Psoas muscle (tissue), 8 donors: Measurements from ENCODE around the gene RPS6KB2. TPM values are rescaled to one million over a fixed set of nuclear protein-coding genes. Genes with fewer than 3 reads are reported as not detected.

Experiments
- ATAC-seq, 4 donors: fragments of 200-7000 bp; cut with Tn5 transposase; one replicate each; pipeline ENCODE4 v1.9.1; 2020; ENCODE audit warnings: moderate library complexity in 3 of 4, mild to moderate bottlenecking in 2 of 4
- DNase-seq, 2 donors: peaks; one replicate each; pipeline ENCODE4 v3.0.0-alpha.2; 2020
- H3K27ac ChIP-seq: fragments of 200-600 bp; one replicate; pipeline ENCODE4 v1.8.0; 2022
- H3K27me3 ChIP-seq, 3 donors: fragments of 200-600 bp in 1 of 3; one replicate each; pipeline versions ENCODE4 v1.6.1 to v1.8.0; 2013 to 2022; ENCODE audit warnings: low read length in 2 of 3, mild to moderate bottlenecking in 2 of 3, moderate library complexity in 1 of 3; ENCODE audit not compliant: insufficient read depth in 3 of 3
- H3K36me3 ChIP-seq, 2 donors: fragments of 200-600 bp in 1 of 2; one replicate each; pipeline versions ENCODE4 v1.6.1 to v1.8.0; 2013 to 2022; ENCODE audit warnings: low read depth in 1 of 2, mild to moderate bottlenecking in 1 of 2, moderate library complexity in 1 of 2; ENCODE audit not compliant: insufficient read depth in 1 of 2
- H3K4me1 ChIP-seq: fragments of 200-600 bp; one replicate; pipeline ENCODE4 v1.8.0; 2022
- H3K4me3 ChIP-seq: fragments of 200-600 bp; one replicate; pipeline ENCODE4 v1.8.0; 2022; ENCODE audit warnings: mild to moderate bottlenecking
- H3K9me3 ChIP-seq: fragments of 200-600 bp; one replicate; pipeline ENCODE4 v1.8.0; 2022
- WGBS, 3 donors: extraction: QIAGEN DNeasy Blood & Tissue Kit; methylation state at CpG; one replicate each; pipeline versions ENCODE4 v1.1.6 to v1.1.7; 2013; 5-methylcytosine and 5-hydroxymethylcytosine counted together
- intact Hi-C, 2 donors: fragments of 100-400 bp; cut with DNase I; formaldehyde crosslinking; loops; one replicate each; pipeline versions ENCODE4 v1.11.0 to v1.14.2; 2022
- polyA plus RNA-seq, 3 donors: library from polyadenylated mRNA; stranded (reverse); fragments of 200-250 nt; gene quantifications; one replicate each; pipeline ENCODE4 v1.2.3, GENCODE V29; 2013
- total RNA-seq, 4 donors: library from RNA; stranded (reverse); fragmentation: NEBNext Ultra II Directional in 2 of 4; extraction: Animal tissue kit (Norgen Biotek cat#: 25700) in 2 of 4; gene quantifications; one replicate each; pipeline versions ENCODE4 v1.2.1 to v1.2.4, GENCODE V29; 2021 to 2023
- TF ChIP-seq, protein P1 (sequence below): fragments of 200-600 bp; IDR thresholded peaks from one replicate; pipeline ENCODE4 v1.8.0; 2022; ENCODE audit warnings: antibody characterized with exemption
- donor health status: healthy with polysubstance abuse.
- donor health status: DM: no; HTN: no; CAD: no; lungs with moderate emphysema.
- donor health status: Bipolar disorder and iron deficiency.
- donor health status: healthy.
- donor health status: DM: yes; HTN: yes; CAD: no.
- donor health status: DM: no; HTN: no; CAD: no.
- donor health status: DM: no; HTN: no; CAD: no.
- donor health status: DM: yes; HTN: yes; CAD: no.

RPS6KB2 gene
- total and polyA plus RNA-seq, 7 donors = 23.1 to 64.6 (median 27.2) TPM

DNA sequence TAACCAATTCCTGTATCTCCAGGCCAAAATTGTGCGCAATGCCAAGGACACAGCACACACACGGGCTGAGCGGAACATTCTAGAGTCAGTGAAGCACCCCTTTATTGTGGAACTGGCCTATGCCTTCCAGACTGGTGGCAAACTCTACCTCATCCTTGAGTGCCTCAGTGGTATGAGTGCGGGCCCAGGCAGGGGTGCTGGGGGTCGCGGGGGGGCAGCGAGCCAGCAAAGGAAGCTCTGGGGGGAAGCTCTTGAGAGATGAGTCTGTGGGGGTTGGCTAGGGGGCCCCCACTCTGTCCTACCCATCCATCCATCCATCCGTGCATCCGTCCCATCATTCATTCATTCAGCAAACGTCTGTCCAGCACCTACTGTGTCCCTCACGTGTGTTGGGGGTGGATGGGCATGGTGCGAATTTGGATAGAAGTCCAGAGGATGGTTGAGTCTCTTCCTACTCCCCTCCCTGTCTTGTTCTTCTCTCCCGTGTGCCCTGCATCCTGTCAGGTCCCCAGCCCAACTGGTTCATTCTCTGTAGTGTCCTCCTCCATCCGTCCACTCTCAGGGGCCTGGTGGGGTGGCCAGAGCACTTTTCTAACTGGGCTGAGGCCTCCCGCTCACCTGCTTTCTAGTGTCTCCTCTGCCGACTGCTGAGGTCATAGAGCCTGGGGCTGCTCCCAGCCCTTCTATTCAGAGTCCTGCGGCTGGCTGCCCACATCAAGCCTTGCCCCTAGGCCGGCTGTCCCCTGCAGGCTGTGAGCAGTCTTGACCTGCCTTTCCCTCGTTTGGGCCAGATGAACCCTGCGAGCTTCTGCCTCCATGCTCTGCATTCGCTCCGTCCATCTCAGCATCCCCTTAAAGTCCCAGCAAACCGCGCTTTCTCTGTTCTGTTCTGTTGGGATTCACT lies 3.3 kb downstream of the RPS6KB2 start:
- TF ChIP-seq, protein P1, sequence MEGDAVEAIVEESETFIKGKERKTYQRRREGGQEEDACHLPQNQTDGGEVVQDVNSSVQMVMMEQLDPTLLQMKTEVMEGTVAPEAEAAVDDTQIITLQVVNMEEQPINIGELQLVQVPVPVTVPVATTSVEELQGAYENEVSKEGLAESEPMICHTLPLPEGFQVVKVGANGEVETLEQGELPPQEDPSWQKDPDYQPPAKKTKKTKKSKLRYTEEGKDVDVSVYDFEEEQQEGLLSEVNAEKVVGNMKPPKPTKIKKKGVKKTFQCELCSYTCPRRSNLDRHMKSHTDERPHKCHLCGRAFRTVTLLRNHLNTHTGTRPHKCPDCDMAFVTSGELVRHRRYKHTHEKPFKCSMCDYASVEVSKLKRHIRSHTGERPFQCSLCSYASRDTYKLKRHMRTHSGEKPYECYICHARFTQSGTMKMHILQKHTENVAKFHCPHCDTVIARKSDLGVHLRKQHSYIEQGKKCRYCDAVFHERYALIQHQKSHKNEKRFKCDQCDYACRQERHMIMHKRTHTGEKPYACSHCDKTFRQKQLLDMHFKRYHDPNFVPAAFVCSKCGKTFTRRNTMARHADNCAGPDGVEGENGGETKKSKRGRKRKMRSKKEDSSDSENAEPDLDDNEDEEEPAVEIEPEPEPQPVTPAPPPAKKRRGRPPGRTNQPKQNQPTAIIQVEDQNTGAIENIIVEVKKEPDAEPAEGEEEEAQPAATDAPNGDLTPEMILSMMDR = no peak
- no peak for DNase-seq
- no peak overlapping the region for H3K4me3 ChIP-seq
- WGBS, 3 donors = 88 to 92% (median 90%) methylated on average over 23 to 24 of the region's 24 CpGs
- H3K27ac ChIP-seq = no peak overlapping the region
- ATAC-seq = no peak
- H3K9me3 ChIP-seq = no peaks in the 10 kb centered on the region
- no peaks in the 10 kb centered on the region for H3K27me3 ChIP-seq
- peaks cover 25% of the 10 kb centered on the region for H3K4me1 ChIP-seq
- intact Hi-C loops = no loop called here
- peaks cover 6 to 68% of the 10 kb centered on the region in 2 donors for H3K36me3 ChIP-seq

DNA sequence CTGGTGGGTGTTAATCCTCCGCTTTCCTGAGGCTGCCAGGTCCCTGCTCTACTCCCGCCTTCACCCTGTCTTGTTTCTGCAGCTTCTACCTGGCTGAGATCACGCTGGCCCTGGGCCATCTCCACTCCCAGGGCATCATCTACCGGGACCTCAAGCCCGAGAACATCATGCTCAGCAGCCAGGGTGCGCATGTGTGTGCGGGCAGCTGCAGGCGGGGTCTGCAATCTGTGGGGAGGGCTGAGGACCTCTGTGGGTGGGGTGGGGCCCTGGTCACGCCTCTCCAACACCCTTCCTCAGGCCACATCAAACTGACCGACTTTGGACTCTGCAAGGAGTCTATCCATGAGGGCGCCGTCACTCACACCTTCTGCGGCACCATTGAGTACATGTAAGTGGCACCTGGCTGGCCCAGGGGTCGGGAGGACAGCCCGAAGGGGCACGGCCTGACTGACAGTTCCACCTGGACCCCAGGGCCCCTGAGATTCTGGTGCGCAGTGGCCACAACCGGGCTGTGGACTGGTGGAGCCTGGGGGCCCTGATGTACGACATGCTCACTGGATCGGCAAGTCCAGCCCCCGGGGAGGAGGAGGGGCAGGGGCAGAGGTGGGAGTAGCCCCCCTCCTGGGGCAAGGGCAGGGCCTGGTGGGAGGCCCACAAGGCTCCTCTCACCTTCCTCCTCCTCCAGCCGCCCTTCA lies 4.5 kb downstream of the RPS6KB2 start:
- DNase-seq = no peak
- TF ChIP-seq, protein P1 = no peak
- no peaks in the 10 kb centered on the region for H3K27me3 ChIP-seq
- 88 to 90% (median 88%) methylated on average over 22 of the region's 22 CpGs for WGBS, 3 donors
- ATAC-seq = no peak
- H3K36me3 ChIP-seq = peaks cover 6 to 75% of the 10 kb centered on the region in 2 donors
- peaks cover 20% of the 10 kb centered on the region for H3K4me1 ChIP-seq
- intact Hi-C loops = no loop called here
- no peak overlapping the region for H3K4me3 ChIP-seq
- no peak overlapping the region for H3K27ac ChIP-seq
- no peaks in the 10 kb centered on the region for H3K9me3 ChIP-seq

- Histone ChIP-seq H3K27me3 (no peaks in the 10 kb centered on the region), H3K9me3 (no peaks in the 10 kb centered on the region), H3K4me1 (peaks cover 20% of the 10 kb centered on the region), H3K4me3 (no peak overlapping the region), H3K27ac (no peak overlapping the region), H3K36me3 (peaks cover 6 to 85% of the 10 kb centered on the region in 2 donors)
- intact Hi-C loops = no loop called here
- 77 to 83% (median 81%) methylated on average over 22 of the region's 22 CpGs for WGBS, 3 donors
- DNase-seq = no peak
- TF ChIP-seq, protein P1 = no peak
- no peak for ATAC-seq
These were observed 5.5 kb downstream of the RPS6KB2 start for GRCh38 chr11:67433536-67434394.

GRCh38 chr11:67434395-67434881 lies 6.1 kb downstream of the RPS6KB2 start:
- no peaks in the 10 kb centered on the region for H3K27me3 ChIP-seq
- no peak overlapping the region for H3K4me3 ChIP-seq
- H3K27ac ChIP-seq = no peak overlapping the region
- WGBS, 3 donors = 82 to 86% (median 83%) methylated on average over 23 of the region's 23 CpGs
- H3K9me3 ChIP-seq = no peaks in the 10 kb centered on the region
- DNase-seq = no peak
- no peak for ATAC-seq
- intact Hi-C loops = no loop called here
- peaks cover 6 to 88% of the 10 kb centered on the region in 2 donors for H3K36me3 ChIP-seq
- TF ChIP-seq, protein P1 = no peak
- peaks cover 15% of the 10 kb centered on the region for H3K4me1 ChIP-seq
